SK-N-MC (cell line): Measurements from ENCODE around the gene GPATCH8.
"Not testable (repeated sequence)": the region's sequence is repeated elsewhere in the genome, so short reads cannot be mapped to it uniquely, and the experiment has no call there.

Experiments
- DNase-seq: peaks from one replicate; pipeline ENCODE4 v3.0.0-alpha.2; 2011; ENCODE audit warnings: low read depth, low spot score
- H3K27ac ChIP-seq: fragments of 200-600 bp; sonication (generic); 2 replicates; pipeline ENCODE4 v1.5.1; 2016; ENCODE audit warnings: mixed run types
- H3K36me3 ChIP-seq: fragments of 200-600 bp; sonication (generic); 2 replicates; pipeline ENCODE4 v1.6.1; 2017; ENCODE audit warnings: antibody characterized with exemption, low read length, mixed read lengths; ENCODE audit not compliant: insufficient read depth
- H3K4me3 ChIP-seq: fragments of 200-600 bp; sonication (generic); 2 replicates; pipeline ENCODE4 v1.5.1; 2016
- H3K9ac ChIP-seq: fragments of 200-600 bp; sonication (generic); 2 replicates; pipeline ENCODE4 v1.8.0; 2017; ENCODE audit warnings: mixed run types, mixed read lengths; ENCODE audit not compliant: insufficient read length
- H3K9me3 ChIP-seq: fragments of 200-600 bp; sonication (generic); 2 replicates; pipeline ENCODE4 v1.6.1; 2017; ENCODE audit warnings: low read depth, mild to moderate bottlenecking, antibody characterized with exemption, low read length, moderate library complexity, mixed read lengths
- EZH2 ChIP-seq: fragments of 200-600 bp; sonication (generic); IDR thresholded peaks from one replicate; pipeline ENCODE4 v1.6.1; 2017; ENCODE audit warnings: antibody characterized with exemption
- FOXP2 ChIP-seq: optimal IDR thresholded peaks from 2 replicates; pipeline ENCODE3; 2011; ENCODE audit warnings: mild to moderate bottlenecking, moderate library complexity; ENCODE audit not compliant: insufficient read depth; ENCODE audit errors: extremely low read length, control extremely low read depth
- POLR2AphosphoS5 ChIP-seq: IDR thresholded peaks from 2 replicates; pipeline ENCODE4 v1.6.1; 2012; ENCODE audit warnings: mild to moderate bottlenecking, low read depth, low read length, borderline replicate concordance

GPATCH8 gene

DNA sequence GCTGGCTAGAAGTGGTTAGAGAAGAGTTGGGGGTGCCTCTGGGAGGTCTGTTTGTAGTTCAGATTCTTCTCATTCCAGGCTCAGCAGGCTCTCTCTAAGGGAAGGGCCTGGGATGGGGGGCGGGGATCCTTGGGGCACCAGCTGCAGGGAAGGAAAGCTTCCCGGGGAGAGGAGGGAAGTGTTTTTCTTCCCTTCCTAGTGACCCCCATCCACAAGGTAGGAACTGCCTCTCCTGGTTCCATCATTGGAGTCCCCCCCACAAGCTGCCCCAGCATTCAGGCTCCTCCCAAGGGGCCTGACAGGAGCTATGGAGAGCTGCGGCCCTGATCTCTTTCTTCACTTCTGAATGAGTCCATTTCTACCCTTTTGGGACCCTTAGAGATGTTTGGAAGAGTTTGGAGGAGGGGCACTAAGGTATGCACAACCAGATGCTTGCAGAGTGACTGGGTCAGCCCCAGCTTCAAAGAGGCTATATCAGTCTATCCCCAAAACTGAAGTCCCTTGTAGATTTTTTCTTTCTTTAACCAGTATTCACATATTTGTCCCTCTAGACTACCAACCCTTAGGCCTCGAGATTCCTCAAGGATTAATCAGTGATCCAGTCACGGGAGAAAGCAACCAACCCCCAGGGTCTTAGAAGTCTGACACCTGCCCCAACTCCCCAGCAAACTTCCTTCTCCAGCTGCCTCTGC lies 40.2 kb upstream of the GPATCH8 start:
- no peak for DNase-seq
- H3K9ac ChIP-seq = peak overlapping the region; percentile 63
- no peaks in the 10 kb centered on the region for H3K36me3 ChIP-seq
- peak overlapping the region; percentile 91 for H3K27ac ChIP-seq
- peak overlapping the region; percentile 67 for H3K4me3 ChIP-seq
- H3K9me3 ChIP-seq = no peaks in the 10 kb centered on the region
- no peak for TF ChIP-seq POLR2AphosphoS5
- no peak for TF ChIP-seq EZH2
- TF ChIP-seq FOXP2 = no peak

DNA sequence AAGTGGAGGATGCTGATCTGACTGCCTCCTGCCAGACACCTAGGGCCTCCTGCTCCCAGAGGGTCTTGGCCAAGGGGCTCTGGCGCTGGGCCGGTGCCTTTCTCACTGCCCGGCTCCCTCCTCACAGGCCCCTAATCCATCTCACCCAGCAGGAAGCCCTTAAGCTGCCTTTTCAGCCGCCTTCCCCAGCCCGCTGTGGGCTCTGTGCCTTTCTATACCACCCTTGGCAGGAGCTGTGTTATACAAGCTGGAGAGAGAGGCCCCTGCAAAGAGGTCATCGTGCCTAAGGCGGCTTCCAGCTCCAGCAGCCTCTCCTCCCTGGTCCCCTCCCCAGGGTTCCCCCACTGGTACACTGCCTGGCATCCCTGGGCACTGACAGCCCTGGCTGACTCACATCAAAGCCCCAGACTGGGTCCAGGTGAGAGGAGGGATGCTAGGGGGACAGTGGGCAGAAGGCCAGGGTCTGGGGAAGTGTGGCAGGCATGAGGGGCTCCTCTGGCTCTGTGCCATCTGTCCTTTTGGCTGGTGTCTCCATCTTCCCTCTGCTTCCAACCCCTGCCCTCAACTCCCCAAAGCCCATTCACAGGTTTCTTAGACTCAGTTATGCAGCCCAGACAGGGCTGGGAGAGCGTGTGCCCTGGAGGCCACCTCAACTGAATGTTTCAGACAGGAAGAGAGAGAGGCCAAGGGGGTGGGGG lies 38.8 kb upstream of the GPATCH8 start:
- Histone ChIP-seq H3K4me3 (no peak overlapping the region), H3K36me3 (no peaks in the 10 kb centered on the region), H3K9ac (peak overlapping the region; percentile 41), H3K27ac (peak overlapping the region; percentile 91; the same call in 1 of the 2 replicates), H3K9me3 (no peaks in the 10 kb centered on the region)
- no peak for DNase-seq
- no peak for TF ChIP-seq FOXP2
- TF ChIP-seq POLR2AphosphoS5 = no peak
- no peak for TF ChIP-seq EZH2

DNA sequence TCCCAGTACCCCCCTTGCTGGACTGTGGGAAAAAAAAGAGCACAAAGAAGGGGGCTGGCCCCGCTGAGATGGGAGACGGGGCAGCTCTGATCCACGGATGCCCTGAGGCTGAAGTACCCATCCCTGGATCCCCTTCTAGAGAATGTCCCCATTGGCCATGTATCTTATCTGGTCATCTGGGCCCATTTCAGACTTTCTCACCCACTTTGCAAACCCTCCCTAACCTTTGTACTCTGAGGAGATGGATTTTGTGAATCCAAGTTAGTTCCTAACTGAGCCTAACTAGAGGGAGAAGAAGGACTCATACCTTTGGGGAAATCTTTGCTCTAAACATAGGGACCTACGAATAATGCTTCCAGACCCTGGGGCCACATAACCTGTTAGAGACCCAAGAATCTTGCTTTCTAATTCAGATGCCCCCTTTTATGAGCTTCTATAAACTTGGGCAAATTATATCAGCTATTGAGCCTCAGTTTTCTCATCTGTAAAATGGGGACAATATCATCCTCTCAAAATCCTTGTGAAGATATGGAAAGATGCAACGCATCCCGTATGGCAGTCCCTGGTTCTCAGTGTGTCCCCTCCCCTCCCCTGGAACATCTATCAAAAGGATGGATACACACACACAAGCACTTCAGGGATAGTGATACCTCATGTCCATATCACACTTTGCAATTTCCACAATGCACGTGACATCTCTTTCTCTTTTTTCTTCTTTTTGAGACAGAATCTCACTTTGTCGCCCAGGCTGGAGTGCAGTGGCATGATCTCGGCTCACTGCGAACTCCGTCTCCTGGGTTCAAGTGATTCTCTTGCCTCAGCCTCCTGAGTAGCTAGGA lies 37.3 kb upstream of the GPATCH8 start:
- TF ChIP-seq FOXP2 (no peak), EZH2 (no peak), POLR2AphosphoS5 (no peak)
- Histone ChIP-seq H3K4me3 (no peak overlapping the region), H3K36me3 (no peaks in the 10 kb centered on the region), H3K27ac (no peak overlapping the region), H3K9ac (no peak overlapping the region), H3K9me3 (no peaks in the 10 kb centered on the region)
- no peak for DNase-seq

DNA sequence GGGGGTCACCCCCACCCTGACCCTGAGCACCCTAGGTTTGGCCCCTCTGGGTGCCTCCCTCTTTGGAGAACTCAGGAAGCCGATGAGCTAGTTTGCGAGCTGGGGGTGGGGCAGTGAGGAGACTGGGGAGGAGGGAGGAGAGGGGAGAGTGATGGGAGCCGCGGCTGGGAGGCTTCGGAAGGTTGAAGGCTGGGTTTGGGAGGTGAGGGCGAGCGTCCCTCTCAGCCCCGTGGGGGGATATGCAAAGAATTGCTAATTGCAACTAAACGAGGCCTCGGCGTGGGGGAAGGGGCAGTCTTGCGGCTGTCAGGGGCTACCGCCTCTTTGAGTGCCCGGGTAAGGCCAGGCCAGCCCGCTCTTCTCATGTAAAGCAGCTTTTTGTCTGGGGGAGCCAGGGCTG lies 36.5 kb upstream of the GPATCH8 start:
- DNase-seq = no peak
- no peak for TF ChIP-seq EZH2
- no peak for TF ChIP-seq FOXP2
- no peak for TF ChIP-seq POLR2AphosphoS5
- no peak overlapping the region for H3K9ac ChIP-seq
- no peak overlapping the region for H3K27ac ChIP-seq
- H3K9me3 ChIP-seq = no peaks in the 10 kb centered on the region
- H3K36me3 ChIP-seq = no peaks in the 10 kb centered on the region
- H3K4me3 ChIP-seq = no peak overlapping the region

DNA sequence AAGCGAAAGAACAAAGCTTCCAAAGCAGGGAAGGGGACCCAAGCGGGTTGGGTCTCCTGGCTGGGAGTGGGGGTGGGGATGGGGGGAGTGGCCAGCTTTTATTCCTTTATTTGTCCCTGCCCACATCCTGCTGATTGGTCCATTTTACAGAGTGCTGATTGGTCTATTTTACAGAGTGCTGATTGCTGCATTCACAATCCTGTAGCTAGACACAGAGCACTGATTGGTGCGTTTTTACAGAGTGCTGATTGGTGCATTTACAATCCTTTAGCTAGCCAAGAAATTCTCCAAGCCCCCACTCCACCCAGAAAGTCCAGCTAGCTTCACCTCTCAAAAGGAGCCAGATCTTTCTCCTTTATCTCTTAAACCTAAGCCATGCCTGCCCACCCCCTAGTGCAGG lies 34.7 kb upstream of the GPATCH8 start:
- not testable (repeated sequence) for H3K9me3 ChIP-seq, DNase-seq, H3K36me3 ChIP-seq, H3K4me3 ChIP-seq, H3K9ac ChIP-seq, H3K27ac ChIP-seq

DNA sequence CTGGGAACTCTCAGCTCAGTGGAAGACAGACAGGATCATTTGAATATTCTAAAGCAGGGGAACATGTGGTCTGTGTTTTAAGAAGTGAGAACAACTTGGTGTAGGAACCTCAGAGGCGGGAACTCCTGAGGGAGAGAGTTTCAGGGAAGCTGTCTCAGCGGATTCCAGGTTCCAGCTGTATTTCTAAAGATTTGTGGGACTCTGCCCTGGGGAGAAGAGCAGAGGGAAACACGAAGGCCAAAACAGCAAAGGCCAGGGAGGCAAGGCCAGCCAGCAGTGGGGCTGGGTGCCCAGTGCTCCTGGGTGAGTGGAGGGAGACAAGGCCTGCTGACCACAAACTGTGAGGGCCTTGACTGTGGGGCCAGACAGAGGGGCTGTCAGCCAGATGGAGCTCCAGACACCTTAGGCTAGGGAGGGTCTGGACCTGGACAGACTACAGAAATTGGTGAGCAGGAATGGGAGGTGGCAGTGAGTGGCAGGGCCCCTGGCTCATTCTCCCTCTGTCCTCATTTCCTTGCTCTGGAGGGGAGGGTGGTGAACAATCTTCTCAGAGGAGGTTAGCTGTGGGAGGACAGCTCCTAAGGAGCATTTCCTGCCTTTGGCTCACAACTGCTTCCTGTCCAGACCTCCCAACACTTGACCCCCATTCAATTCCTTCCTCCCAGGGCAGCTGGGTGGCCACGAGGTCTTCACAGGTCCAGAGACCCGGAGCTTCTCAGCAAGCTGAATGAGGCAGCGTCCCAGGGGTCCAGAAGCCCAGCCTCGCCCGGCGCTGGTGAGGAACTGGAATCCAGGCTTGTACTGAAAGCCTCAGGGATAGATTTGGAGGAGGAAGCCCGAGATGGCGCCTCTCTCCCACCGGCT lies 33.1 kb upstream of the GPATCH8 start:
- TF ChIP-seq POLR2AphosphoS5 = 0 out of 2 replicates have a peak, but pooled peaks have one; percentile 36
- TF ChIP-seq FOXP2 = no peak
- Histone ChIP-seq H3K4me3 (peak overlapping the region; percentile 67), H3K9me3 (no peaks in the 10 kb centered on the region), H3K27ac (peak overlapping the region; percentile 99), H3K36me3 (no peaks in the 10 kb centered on the region), H3K9ac (peak overlapping the region; percentile 82)
- DNase-seq = peak; percentile 55

DNA sequence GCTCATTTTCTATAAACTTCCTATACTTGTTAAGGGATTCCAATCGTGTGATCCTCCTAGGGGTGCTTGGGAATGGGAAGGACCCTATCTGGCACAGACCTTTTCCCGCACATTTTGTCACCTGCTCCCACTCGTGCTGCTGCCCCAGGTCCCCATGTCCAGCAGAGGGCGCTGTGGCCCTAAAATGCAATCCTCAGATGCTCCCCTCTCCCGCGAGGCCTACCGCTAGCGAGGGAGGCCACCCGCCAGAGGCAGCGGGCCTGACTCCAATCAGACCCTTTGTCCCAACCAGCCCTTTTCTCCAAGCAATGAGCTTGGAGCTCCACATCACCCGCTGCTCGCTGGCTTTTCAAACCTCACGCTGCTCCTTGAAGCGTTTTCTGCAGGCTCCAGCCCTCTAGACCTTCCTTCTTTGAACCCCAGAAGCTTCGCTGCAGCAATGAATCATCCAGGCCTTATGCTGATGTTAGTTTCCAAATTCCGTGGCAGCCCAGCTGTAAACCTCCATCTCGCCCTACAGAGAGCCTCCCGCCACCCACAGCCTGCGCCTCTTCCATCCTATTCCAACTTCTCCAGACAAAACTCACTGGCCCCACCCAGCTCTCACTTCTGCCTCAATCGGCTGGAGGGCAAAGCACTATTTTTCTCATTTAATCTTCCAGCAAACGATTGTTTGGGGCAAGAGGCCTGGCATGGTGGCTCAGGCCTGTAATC lies 30.5 kb upstream of the GPATCH8 start:
- Histone ChIP-seq H3K36me3 (no peaks in the 10 kb centered on the region), H3K4me3 (peak overlapping the region; percentile 43; the same call in 1 of the 2 replicates), H3K9me3 (no peaks in the 10 kb centered on the region), H3K27ac (peak overlapping the region; percentile 91), H3K9ac (peak overlapping the region; percentile 73)
- TF ChIP-seq EZH2 (no peak), FOXP2 (no peak), POLR2AphosphoS5 (no peak; the same call in 1 of the 2 replicates)
- DNase-seq = peak; percentile 75
